Activated CD8-positive, alpha-beta memory T cell treated with anti-CD3 and anti-CD28 coated beads, Interleukin-2, amount 50 U/mL, for 24 hours (primary cell): Measurements from ENCODE around the gene HSPBAP1.
"Not testable (repeated sequence)": the region's sequence is repeated elsewhere in the genome, so short reads cannot be mapped to it uniquely, and the experiment has no call there.

Source experiments
- DNase-seq: peaks from one replicate; pipeline ENCODE4 v3.0.0-alpha.2; 2020; ENCODE audit errors: extremely low read depth

Gene HSPBAP1

GRCh38 chr3:122784436-122784835 lies 9.2 kb downstream of the HSPBAP1 start:
- no peak for DNase-seq

GRCh38 chr3:122782804-122783203 lies 10.8 kb downstream of the HSPBAP1 start:
- no peak for DNase-seq

DNA sequence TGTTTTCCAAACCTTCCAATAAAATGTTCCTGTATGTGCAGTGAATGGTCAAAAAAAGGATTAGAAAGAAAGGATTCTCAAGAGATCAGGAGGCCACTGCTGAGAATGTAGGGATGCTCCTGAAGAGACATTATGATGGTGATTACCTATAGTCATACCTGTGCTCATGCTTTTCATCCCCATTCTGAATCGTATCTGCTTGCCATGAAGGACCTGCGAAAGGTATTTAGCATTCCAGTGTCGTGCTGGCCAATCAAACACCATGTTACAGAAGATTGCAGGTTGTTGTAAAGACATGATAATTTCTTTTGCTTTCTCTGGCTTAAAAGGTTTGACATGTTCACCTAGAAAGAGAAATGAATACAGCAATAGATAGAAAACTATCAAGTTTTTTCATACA lies 16.1 kb downstream of the HSPBAP1 start:
- DNase-seq: no peak

DNA sequence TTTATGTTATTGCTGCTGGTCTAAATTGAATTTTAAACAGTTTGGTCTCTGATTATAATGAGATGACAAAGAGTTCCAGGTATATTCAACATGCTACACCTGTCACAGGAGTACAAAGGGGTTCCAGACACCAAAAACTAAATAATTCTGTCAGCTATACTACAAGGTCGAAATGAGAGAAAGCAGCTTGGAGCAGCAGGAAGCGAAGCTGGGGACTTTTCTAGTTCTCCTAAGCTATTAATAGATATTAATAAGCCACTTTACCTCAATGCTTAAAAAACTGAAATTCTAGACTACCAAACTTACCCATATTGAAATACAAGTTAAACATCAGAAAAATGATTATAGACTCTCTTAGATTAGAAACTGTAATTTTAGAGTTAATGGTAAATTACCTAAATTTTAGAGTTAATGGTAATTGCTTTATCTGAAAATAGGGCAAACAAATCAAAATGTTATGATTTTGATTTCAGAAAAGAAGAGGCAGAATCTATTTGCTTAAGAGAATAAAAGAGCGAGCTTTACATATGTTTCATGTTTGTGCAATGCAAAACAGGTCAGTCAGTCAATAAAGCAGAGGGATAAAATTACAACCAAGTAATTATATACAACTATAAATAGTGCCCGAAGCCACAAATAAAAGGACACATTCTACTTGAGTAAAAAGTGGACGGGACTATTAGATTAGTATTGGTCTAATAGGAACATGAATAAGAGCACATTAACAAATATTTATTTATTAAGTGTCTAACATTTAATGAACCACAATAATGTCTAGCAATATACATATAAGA lies 16.8 kb downstream of the HSPBAP1 start:
- DNase-seq: no peak

DNA sequence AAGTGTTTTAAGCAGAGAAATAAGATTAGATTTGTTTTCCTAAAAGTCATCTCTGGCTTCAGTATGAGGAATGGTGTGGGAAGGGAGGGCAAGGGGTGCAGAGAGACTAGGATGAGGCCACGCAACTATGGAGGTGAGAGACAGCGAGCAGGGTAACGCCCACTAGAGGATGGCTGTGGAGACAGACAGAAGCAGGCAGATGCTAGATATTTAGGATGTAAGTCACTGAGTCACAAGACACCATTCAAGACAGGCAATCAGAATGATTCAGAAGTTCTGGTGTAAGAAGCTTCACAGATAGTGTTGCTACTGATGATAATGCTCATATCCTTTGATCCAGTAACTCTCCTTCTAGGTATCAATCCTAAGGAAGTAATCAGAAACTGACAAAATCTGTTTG lies 19.1 kb downstream of the HSPBAP1 start:
- DNase-seq: no peak

GRCh38 chr3:122773944-122774509 lies 19.6 kb downstream of the HSPBAP1 start:
- DNase-seq: no peak

DNA sequence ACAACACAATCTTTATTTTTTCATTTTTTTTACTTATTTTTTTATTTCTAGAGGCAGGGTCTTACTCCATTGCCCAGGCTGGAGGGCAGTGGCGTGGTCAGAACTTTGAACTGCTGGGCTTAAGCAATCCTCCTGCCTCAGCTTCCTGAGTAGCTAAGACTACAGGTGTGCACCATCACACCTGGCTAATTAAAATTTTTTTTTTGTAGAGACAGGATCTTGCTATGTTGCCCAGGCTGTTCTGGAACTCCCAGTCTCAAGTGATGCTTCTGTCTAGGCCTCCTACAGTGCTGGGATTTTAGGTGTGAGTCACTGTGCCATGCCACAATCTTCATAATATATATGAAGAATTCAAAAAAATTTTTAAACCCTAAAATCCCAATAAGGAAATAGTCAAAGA lies 20.8 kb downstream of the HSPBAP1 start:
- DNase-seq: no peak

DNA sequence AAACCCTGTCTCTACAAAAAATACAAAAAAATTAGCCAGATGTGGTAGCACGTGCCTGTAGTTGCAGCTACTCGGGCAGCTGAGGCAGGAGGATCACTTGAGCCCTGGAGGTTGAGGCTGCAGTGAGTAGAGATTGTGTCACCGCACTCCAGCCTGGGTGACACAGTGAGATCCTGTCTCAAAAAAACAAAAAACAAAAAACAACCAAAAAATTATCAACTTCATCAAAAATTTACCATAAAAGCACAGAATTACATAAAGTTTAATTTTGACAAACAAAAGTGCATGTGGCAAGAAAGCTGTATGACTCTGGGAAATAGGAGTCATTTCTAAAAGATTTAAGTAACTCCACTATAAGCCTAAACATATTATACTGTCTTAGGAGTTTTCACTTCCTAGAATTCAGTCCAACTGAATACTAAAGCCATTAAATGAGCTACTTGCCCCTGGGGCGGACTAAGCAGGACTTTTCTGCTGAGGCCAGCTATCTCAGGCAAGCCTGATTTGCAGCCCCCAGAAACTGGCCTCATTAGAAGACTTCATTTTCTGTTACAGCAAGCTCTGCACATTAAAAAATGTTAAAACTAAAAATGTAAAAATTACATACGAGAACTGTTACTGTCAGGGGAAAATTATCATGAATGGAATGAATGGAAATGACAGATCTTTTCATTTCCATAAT lies 23.0 kb downstream of the HSPBAP1 start:
- no peak for DNase-seq

GRCh38 chr3:122767540-122768372 lies 25.9 kb downstream of the HSPBAP1 start:
- DNase-seq: no peak

GRCh38 chr3:122766430-122766829 lies 27.2 kb downstream of the HSPBAP1 start:
- no peak for DNase-seq

- no peak for DNase-seq
Observed at GRCh38 chr3:122760453-122761271, 33.0 kb downstream of the HSPBAP1 start.

DNA sequence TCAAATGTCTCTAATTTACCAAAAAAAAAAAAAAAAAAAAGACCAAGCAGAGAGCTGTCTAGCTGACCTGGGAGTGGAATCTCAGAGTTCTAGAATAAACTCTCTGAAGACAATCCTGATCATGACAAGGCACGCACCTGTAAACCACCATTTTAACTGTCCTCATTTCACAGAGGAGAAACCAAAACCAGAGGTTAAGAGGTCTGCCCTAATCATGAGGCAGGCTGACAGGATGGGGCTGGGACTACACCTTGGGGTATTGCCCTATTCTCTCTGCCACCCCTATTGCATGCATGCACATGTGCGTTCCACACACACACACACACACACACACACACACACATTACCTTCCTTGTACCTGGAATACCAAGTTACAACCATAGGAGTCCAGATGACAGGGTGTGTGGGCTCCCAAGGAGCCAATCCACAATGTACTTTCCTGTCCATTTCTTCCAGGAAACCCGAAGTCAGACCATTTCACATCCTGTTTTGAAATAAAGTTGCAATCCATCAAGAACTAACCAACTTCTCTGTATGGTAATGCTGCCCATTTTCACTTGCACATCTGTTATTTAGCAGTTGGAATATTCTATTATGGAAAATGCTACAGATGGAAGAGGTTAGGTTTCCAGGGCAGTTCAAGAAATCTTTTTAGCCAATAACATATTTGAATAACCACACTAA lies 34.6 kb downstream of the HSPBAP1 start:
- DNase-seq: no peak

DNA sequence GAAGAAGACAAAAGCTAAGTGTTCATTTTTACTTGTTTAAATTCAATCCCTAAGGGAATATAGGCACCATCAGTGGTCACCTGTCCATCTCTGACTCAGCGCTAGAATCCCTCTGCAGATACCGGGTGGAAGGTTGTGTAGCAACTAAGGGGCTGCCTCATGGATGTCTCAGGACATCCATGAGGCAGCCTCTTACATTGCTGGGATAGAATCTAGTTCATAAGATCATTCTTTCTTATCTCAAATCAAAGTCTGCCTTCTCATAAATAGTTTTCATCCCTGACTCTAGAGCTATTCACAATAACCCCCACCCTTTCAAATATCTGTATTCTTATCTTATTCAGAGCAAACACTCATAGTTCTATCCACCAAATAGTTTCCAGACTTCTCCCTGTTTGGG lies 38.1 kb downstream of the HSPBAP1 start:
- DNase-seq: no peak

DNA sequence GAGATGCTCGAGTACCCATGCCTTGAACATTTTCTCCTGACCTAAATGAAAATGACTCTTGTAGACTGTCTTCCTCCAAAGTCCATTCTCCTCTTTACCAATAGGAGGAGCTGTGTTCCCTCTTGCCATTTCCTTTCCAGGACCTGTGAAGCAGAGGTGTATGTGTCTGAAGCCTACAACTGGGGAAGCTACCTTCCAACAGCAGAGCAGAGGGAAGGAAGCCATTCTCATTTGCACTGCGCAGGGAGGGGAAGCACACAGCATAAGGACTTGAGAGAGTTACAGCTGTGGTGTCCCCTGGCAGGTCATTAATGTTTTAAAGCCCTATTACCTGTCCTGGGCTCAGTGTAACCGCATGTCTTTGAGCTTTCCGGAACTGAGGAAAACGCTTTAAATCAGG lies 38.7 kb downstream of the HSPBAP1 start:
- DNase-seq: no peak

DNA sequence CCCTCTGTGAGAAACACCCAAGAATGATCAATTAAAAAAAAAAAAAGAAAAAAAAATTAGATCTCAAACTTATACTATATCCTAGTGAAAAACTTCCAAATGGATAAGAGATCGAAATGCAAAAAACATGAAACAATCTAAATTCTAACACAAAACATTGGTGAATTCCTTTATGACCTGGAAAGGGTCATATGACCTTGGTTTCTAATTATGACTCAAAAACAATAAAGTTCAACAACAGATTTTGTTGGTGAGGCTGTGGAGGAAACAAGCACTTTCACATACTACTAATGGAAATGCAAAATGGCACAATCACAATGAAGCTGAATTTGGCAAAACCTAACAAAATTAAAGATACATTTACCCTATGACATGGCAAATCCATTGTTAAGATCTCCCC lies 45.3 kb downstream of the HSPBAP1 start:
- no peak for DNase-seq

DNA sequence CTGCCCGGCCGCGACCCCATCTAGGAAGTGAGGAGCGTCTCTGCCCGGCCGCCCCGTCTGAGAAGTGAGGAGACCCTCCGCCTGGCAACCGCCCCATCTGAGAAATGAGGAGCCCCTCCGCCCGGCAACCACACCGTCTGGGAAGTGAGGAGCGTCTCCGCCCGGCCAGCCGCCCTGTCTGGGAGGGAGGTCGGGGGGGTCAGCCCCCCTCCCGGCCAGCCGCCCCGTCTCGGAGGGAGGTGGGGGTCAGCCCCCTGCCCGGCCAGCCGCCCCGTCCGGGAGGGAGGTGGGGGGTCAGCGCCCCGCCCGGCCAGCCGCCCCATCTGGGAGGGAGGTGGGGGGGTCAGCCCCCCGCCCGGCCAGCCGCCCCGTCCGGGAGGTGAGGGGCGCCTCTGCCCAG lies 46.3 kb downstream of the HSPBAP1 start:
- not testable (repeated sequence) for DNase-seq

- no peak for DNase-seq
Observed at GRCh38 chr3:122745369-122746021, 48.1 kb downstream of the HSPBAP1 start.

GRCh38 chr3:122743581-122744120 lies 50.0 kb downstream of the HSPBAP1 start:
- DNase-seq: no peak

DNA sequence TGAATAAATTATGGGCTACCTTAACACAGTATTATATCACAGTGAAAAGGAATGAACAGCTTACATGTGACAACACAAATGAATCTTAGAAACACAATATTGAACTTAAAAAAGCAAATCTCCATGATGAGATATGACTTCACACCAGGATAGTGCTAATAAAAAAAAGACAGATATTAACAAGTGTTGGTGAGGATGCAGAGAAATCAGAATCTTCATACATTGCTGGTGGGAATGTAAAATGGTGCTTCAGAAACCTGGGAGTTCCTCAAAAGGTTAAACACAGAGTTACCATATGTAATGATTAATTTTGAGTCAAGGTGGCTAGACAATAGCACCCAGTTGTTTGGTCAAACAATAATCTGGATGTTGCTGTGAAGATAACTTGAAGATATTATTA lies 51.4 kb downstream of the HSPBAP1 start:
- no peak for DNase-seq

DNA sequence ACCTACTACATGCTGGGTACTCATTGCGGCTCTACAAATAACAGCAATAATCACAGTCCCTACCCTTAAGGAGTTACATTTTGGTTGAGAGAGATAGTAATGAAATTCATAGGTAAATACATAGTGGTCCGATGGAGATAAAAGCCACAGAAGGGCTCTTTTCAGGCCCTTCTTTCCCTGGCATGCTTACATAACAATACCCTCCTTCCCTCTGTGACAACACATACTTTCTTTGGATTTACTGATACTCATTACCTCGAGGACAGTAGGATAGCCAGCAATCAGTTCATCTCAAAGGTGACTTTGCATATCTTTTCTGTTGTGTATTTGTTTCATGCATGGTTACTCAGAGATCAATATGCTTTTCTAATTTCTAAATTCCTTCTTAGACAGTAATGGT lies 54.5 kb downstream of the HSPBAP1 start:
- DNase-seq: no peak
